Endothelial cell of umbilical vein (primary cell): ENCODE results near the gene ZNF57. TPM values are rescaled to one million over a fixed set of nuclear protein-coding genes. Genes with fewer than 3 reads are reported as not detected.

Experiments used
- BruUV-seq: library from RNA; stranded (reverse); fragments of 400-500 nt; replicated peaks from 2 replicates; lab custom pipeline; 2021; lab: Mats Ljungman, UMichigan
- CTCF ChIA-PET: fragments of 300-600, 350-600 bp; sonication (Branson Sonifier 250); formaldehyde crosslinking; loops from one replicate; lab custom pipeline; 2021; ENCODE audit warnings: antibody characterized with exemption, inconsistent platforms; lab: Charles Lee
- POLR2A ChIA-PET: fragments of 300-600, 350-600 bp; sonication (Branson Sonifier 250); formaldehyde crosslinking; loops from one replicate; lab custom pipeline; 2021; ENCODE audit warnings: antibody characterized with exemption, inconsistent platforms; lab: Charles Lee
- DNase-seq: peaks from one replicate; pipeline ENCODE4 v3.0.0-alpha.2; 2011; ENCODE audit warnings: low read depth, low spot score
- FAIRE-seq: peaks from 2 replicates; lab custom pipeline; 2011; peaks lifted over from hg19 to GRCh38; lab: Jason Lieb, UNC
- H2AFZ ChIP-seq: 2 replicates; pipeline ENCODE4 v1.6.0; 2012; ENCODE audit warnings: low read depth, low read length, control low read depth, inconsistent platforms
- H3K27ac ChIP-seq: 2 replicates; pipeline ENCODE4 v1.5.1; 2011; ENCODE audit warnings: low read depth, mild to moderate bottlenecking, control low read depth, low read length, moderate library complexity; ENCODE audit not compliant: insufficient read depth
- H3K27me3 ChIP-seq, 2 experiments: 2 replicates each; pipeline versions ENCODE4 v1.6.0 to v1.6.1; 2011; ENCODE audit warnings: low read length in 2 of 2, mixed read lengths in 1 of 2; ENCODE audit not compliant: control insufficient read depth in 2 of 2, insufficient read depth in 2 of 2
- H3K36me3 ChIP-seq, 2 experiments: 2 replicates in 1 of 2; 3 replicates in 1 of 2; pipeline ENCODE4 v1.5.1; 2011; ENCODE audit warnings: low read length in 2 of 2, mild to moderate bottlenecking in 1 of 2, moderate library complexity in 1 of 2; ENCODE audit not compliant: control insufficient read depth in 2 of 2, insufficient read depth in 2 of 2; ENCODE audit errors: extremely low read depth in 1 of 2
- H3K4me1 ChIP-seq: 3 replicates; pipeline ENCODE4 v1.5.1; 2011; ENCODE audit warnings: mild to moderate bottlenecking, low read length; ENCODE audit not compliant: control insufficient read depth, insufficient read depth; ENCODE audit errors: extremely low read depth
- H3K4me2 ChIP-seq: 2 replicates; pipeline ENCODE4 v1.6.1; 2011; ENCODE audit warnings: low read length, control low read depth, mixed read lengths; ENCODE audit not compliant: insufficient read depth
- H3K4me3 ChIP-seq, 3 experiments: fragments of 200-600 bp in 1 of 3; sonication (generic), shearing (Covaris generic) in 1 of 3; replicated peaks in 1 of 3; 2 replicates each; pipeline ENCODE4 v1.5.1; 2011 to 2016; ENCODE audit warnings: control low read depth in 3 of 3, low read length in 3 of 3, mild to moderate bottlenecking in 2 of 3, inconsistent platforms in 1 of 3, low read depth in 1 of 3, moderate library complexity in 1 of 3; ENCODE audit not compliant: insufficient read depth in 1 of 3
- H3K79me2 ChIP-seq: 2 replicates; pipeline ENCODE4 v1.6.0; 2012; ENCODE audit warnings: low read length, inconsistent platforms; ENCODE audit not compliant: control insufficient read depth, insufficient read depth
- H3K9ac ChIP-seq: replicated peaks from 2 replicates; pipeline ENCODE3; 2011; ENCODE audit warnings: low read length, control low read depth; ENCODE audit not compliant: insufficient read depth; ENCODE audit errors: extremely low read depth
- H3K9me1 ChIP-seq: replicated peaks from 3 replicates; pipeline ENCODE4 v1.6.0; 2011; ENCODE audit warnings: mild to moderate bottlenecking, low read length; ENCODE audit not compliant: control insufficient read depth, insufficient read depth; ENCODE audit errors: extremely low read depth
- H3K9me3 ChIP-seq: replicated peaks from 2 replicates; pipeline ENCODE4 v1.5.1; 2012; ENCODE audit warnings: low read length, inconsistent platforms; ENCODE audit not compliant: control insufficient read depth, insufficient read depth
- H4K20me1 ChIP-seq: replicated peaks from 2 replicates; pipeline ENCODE3; 2011; ENCODE audit warnings: mild to moderate bottlenecking, low read length; ENCODE audit not compliant: control insufficient read depth, insufficient read depth; ENCODE audit errors: extremely low read depth
- CTCF ChIP-seq, 2 donors: IDR thresholded peaks; 1 replicate in 1 of 2; 2 replicates in 1 of 2; pipeline ENCODE4 v1.5.1; 2011; ENCODE audit warnings: low read length in 2 of 2, mild to moderate bottlenecking in 2 of 2, moderate library complexity in 2 of 2, control low read depth in 1 of 2, inconsistent platforms in 1 of 2, low read depth in 1 of 2; ENCODE audit not compliant: insufficient read depth in 1 of 2; ENCODE audit errors: extremely low read depth in 1 of 2
- EZH2 ChIP-seq: IDR thresholded peaks from 2 replicates; pipeline ENCODE4 v1.6.1; 2012; ENCODE audit warnings: borderline replicate concordance, low read depth, mild to moderate bottlenecking, moderate library complexity, low read length, inconsistent platforms; ENCODE audit not compliant: severe bottlenecking
- FOS ChIP-seq: IDR thresholded peaks from 2 replicates; pipeline ENCODE4 v1.6.1; 2011; ENCODE audit warnings: mild to moderate bottlenecking, low read length, moderate library complexity, borderline replicate concordance; ENCODE audit not compliant: insufficient read depth
- GATA2 ChIP-seq: IDR thresholded peaks from 2 replicates; pipeline ENCODE4 v1.7.0; 2011; ENCODE audit warnings: low read depth, mild to moderate bottlenecking, moderate library complexity, mixed read lengths, low read length; ENCODE audit not compliant: insufficient read length, insufficient read depth
- JUN ChIP-seq: IDR thresholded peaks from 2 replicates; pipeline ENCODE4 v1.6.1; 2011; ENCODE audit warnings: borderline replicate concordance, low read depth; ENCODE audit not compliant: insufficient read length, insufficient read depth
- MAX ChIP-seq: IDR thresholded peaks from 2 replicates; pipeline ENCODE4 v1.6.1; 2011; ENCODE audit not compliant: insufficient read depth, insufficient read length
- POLR2A ChIP-seq: IDR thresholded peaks from 2 replicates; pipeline ENCODE4 v1.6.1; 2012; ENCODE audit warnings: low read depth, mild to moderate bottlenecking, control low read depth, low read length
- POLR2AphosphoS5 ChIP-seq: IDR thresholded peaks from 2 replicates; pipeline ENCODE4 v1.6.1; 2012; ENCODE audit warnings: low read depth, mild to moderate bottlenecking, control low read depth, low read length, moderate library complexity; ENCODE audit not compliant: insufficient read depth
- dilution Hi-C: fragments of 300-500 bp; cut with MboI; formaldehyde crosslinking; loops from one replicate; pipeline ENCODE4 v1.15.0; 2019; ENCODE audit warnings: low sequenced_read_pairs; ENCODE audit not compliant: extremely low pct_ligation_motif_present
- intact Hi-C: fragments of 100-400 bp; cut with micrococcal nuclease; formaldehyde crosslinking; loops from one replicate; pipeline ENCODE4 v1.10.0; 2022
- polyA plus RNA-seq, 4 experiments: library from polyadenylated mRNA; depleted of rRNA in 3 of 4; stranded (reverse) in 3 of 4; unstranded in 1 of 4; fragments of >200 nt; gene quantifications; 2 replicates each; pipeline versions ENCODE4 v1.2.1 to v1.2.3, GENCODE V29; 2011 to 2012; ENCODE audit warnings: missing spikeins in 1 of 4
- total RNA-seq: library from RNA; stranded (reverse); gene quantifications from 2 replicates; pipeline ENCODE4 v1.2.3, GENCODE V29; 2021

The ZNF57 gene
- total and polyA plus RNA-seq, 2 donors (not counting 3 experiments of a cell fraction or from before 2014, with no cell fraction given), result 2.0 to 3.6 TPM

GRCh38 chr19:2905918-2906519 is 5.3 kb downstream of the ZNF57 start:
- Histone ChIP-seq H3K4me3 (no peak overlapping the region), H3K27ac (no peak overlapping the region), H3K9me3 (no peaks in the 10 kb centered on the region), H4K20me1 (no peaks in the 10 kb centered on the region), H3K4me2 (no peak overlapping the region), H3K9me1 (no peaks in the 10 kb centered on the region), H3K27me3 (no peaks in the 10 kb centered on the region), H3K79me2 (peaks cover 10% of the 10 kb centered on the region), H3K36me3 (no peaks in the 10 kb centered on the region), H2AFZ (no peak overlapping the region), H3K9ac (no peak overlapping the region), H3K4me1 (no peaks in the 10 kb centered on the region)
- dilution Hi-C loops, result no loop called here
- DNase-seq (no peak), FAIRE-seq (no peak)
- no TSS peak for BruUV-seq
- intact Hi-C loops, result no loop called here
- ChIA-PET CTCF (interaction anchor here (1.0 kb wide), 1 partner anchor 65 kb away, joined by 3 read pairs; the partner anchor contains the start of gene ZNF555), POLR2A (no interaction called here)
- TF ChIP-seq POLR2A (no peak), MAX (no peak), EZH2 (no peak), FOS (no peak), POLR2AphosphoS5 (no peak), JUN (no peak)

- Histone ChIP-seq H3K9me1 (no peaks in the 10 kb centered on the region), H3K4me3 (no peak overlapping the region), H3K4me1 (no peaks in the 10 kb centered on the region), H3K27ac (no peak overlapping the region), H2AFZ (no peak overlapping the region), H3K4me2 (no peak overlapping the region), H3K79me2 (peaks cover 11% of the 10 kb centered on the region), H3K9me3 (no peaks in the 10 kb centered on the region), H3K9ac (no peak overlapping the region), H3K36me3 (no peaks in the 10 kb centered on the region), H3K27me3 (no peaks in the 10 kb centered on the region), H4K20me1 (no peaks in the 10 kb centered on the region)
- intact Hi-C loops (no loop called here), dilution Hi-C loops (no loop called here)
- POLR2A ChIA-PET, result no interaction called here
- TF ChIP-seq POLR2A, result no peak
- no peak for TF ChIP-seq GATA2
- TF ChIP-seq CTCF (IDR thresholded peaks at IDR 0.05; ENCODE audit: extremely low read depth in 1 of 2, insufficient read depth in 1 of 2, low read depth in 1 of 2, low read length in 2 of 2), result no peak
- no peak for TF ChIP-seq JUN
- no peak for TF ChIP-seq EZH2
- BruUV-seq, result no TSS peak
- CTCF ChIA-PET, result interaction anchor here (1.0 kb wide), 1 partner anchor 65 kb away, joined by 3 read pairs; the partner anchor contains the start of gene ZNF555
- DNase-seq (no peak), FAIRE-seq (no peak)
Measured at GRCh38 chr19:2906631-2907195, 6.0 kb downstream of the ZNF57 start.
